Measurements from ENCODE around the gene LRRC26.
A peak's percentile ranks its signal among the peaks of the same experiment; 100 is the strongest.

LRRC26 gene

GRCh38 chr9:137163805-137164204, 6.0 kb downstream of the LRRC26 start:
- no peak for TF ChIP-seq CTCF (IDR thresholded peaks at IDR 0.05)
- Mint-ChIP-seq H3K4me3 (peak overlapping the region; percentile 71), H3K36me3 (ENCODE audit: low read depth) (no peaks in the 10 kb centered on the region), H3K4me1 (no peaks in the 10 kb centered on the region), H3K9me3 (no peaks in the 10 kb centered on the region), H3K27ac (no peak overlapping the region), H3K27me3 (ENCODE audit: low read depth, poor library complexity) (peaks cover 100% of the 10 kb centered on the region)
- DNase-seq: no peak

GRCh38 chr9:137163365-137163715, 6.5 kb downstream of the LRRC26 start:
- Mint-ChIP-seq H3K4me1 (no peaks in the 10 kb centered on the region), H3K27me3 (ENCODE audit: low read depth, poor library complexity) (peaks cover 100% of the 10 kb centered on the region), H3K36me3 (ENCODE audit: low read depth) (no peaks in the 10 kb centered on the region), H3K9me3 (no peaks in the 10 kb centered on the region), H3K4me3 (peak overlapping the region; percentile 71), H3K27ac (no peak overlapping the region)
- no peak for DNase-seq
- TF ChIP-seq CTCF (IDR thresholded peaks at IDR 0.05): no peak

GRCh38 chr9:137162505-137163364, 7.1 kb downstream of the LRRC26 start:
- Mint-ChIP-seq H3K9me3 (no peaks in the 10 kb centered on the region), H3K36me3 (ENCODE audit: low read depth) (no peaks in the 10 kb centered on the region), H3K27ac (no peak overlapping the region), H3K4me3 (peak overlapping the region; percentile 71), H3K27me3 (ENCODE audit: low read depth, poor library complexity) (peaks cover 100% of the 10 kb centered on the region), H3K4me1 (no peaks in the 10 kb centered on the region)
- TF ChIP-seq CTCF (IDR thresholded peaks at IDR 0.05): no peak
- peak; percentile 40 for DNase-seq

- Mint-ChIP-seq H3K27me3 (ENCODE audit: low read depth, poor library complexity) (peaks cover 100% of the 10 kb centered on the region), H3K4me1 (no peaks in the 10 kb centered on the region), H3K9me3 (no peaks in the 10 kb centered on the region), H3K36me3 (ENCODE audit: low read depth) (no peaks in the 10 kb centered on the region), H3K4me3 (no peak overlapping the region), H3K27ac (no peak overlapping the region)
- peak; percentile 34 for DNase-seq
- TF ChIP-seq CTCF (IDR thresholded peaks at IDR 0.05): no peak
Measured at GRCh38 chr9:137161558-137162486, 8.0 kb downstream of the LRRC26 start.

GRCh38 chr9:137160716-137161557, 8.9 kb downstream of the LRRC26 start:
- peaks cover 100% of the 10 kb centered on the region for H3K27me3 Mint-ChIP-seq (ENCODE audit: low read depth, poor library complexity)
- no peak for TF ChIP-seq CTCF (IDR thresholded peaks at IDR 0.05)
- H3K27ac Mint-ChIP-seq: no peak overlapping the region
- H3K36me3 Mint-ChIP-seq (ENCODE audit: low read depth): no peaks in the 10 kb centered on the region
- no peaks in the 10 kb centered on the region for H3K9me3 Mint-ChIP-seq
- H3K4me1 Mint-ChIP-seq: no peaks in the 10 kb centered on the region
- H3K4me3 Mint-ChIP-seq: no peak overlapping the region
- DNase-seq: no peak

All from nephron progenitor cell (in vitro differentiated cells).